ENCODE measurements around the gene DNAJA2. TPM values are rescaled to one million over a fixed set of nuclear protein-coding genes. Genes with fewer than 3 reads are reported as not detected.

DNAJA2 gene
- total and polyA plus RNA-seq, 2 of the 4 experiments (the other 2 are of a cell fraction), result 18.6 to 53.9 TPM

DNA sequence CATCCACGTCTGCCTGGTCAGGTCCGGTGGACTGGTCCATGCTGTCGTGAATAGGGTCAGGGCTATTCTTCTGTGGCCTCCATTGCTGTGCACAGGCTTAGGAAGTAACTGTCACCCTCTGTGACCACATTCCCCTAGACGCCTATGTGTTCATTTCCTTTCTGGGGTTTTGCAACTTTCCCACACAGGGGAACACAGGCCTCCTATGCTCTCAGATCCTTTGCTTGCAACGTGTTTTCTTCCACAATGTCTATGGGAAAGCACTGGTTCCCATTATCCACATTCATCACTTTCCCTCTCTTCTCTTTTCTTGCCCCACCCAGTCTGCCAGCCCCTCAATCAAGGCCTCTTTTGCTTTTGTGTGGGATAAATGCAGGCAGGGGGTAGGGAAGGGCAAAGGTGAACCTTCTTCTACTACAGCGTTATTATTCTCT is 43.2 kb upstream of the DNAJA2 start:
- POLR2A ChIA-PET (ENCODE audit: unreplicated experiment), result no interaction called here

More for the DNA sequence above, 43.2 kb upstream of the DNAJA2 start:
- Histone ChIP-seq H2AFZ (replicated peaks; ENCODE audit: low read length, poor library complexity) (no peak overlapping the region), H4K5ac (ENCODE audit: low read depth, low read length) (no peak overlapping the region), H3K9ac (ENCODE audit: low read depth, low read length) (no peak overlapping the region), H3K9me1 (ENCODE audit: insufficient read depth, low read length) (no peaks in the 10 kb centered on the region), H3K36me3 (ENCODE audit: control insufficient read depth, insufficient read depth, low read length) (no peaks in the 10 kb centered on the region), H4K91ac (ENCODE audit: insufficient read depth, low read depth, low read length) (no peak overlapping the region), H3K14ac (replicated peaks; ENCODE audit: low read depth, low read length) (no peak overlapping the region), H3K4ac (ENCODE audit: low read depth, low read length) (no peak overlapping the region), H2BK20ac (ENCODE audit: low read depth, low read length) (no peak overlapping the region), H3K4me3 (ENCODE audit: insufficient read depth, low read depth, low read length) (no peak overlapping the region), H3K18ac (ENCODE audit: low read depth, low read length) (no peak overlapping the region), H4K20me1 (ENCODE audit: insufficient read depth, low read length) (no peaks in the 10 kb centered on the region), H2BK5ac (ENCODE audit: low read depth, low read length, poor library complexity, severe bottlenecking) (no peak overlapping the region), H2BK15ac (ENCODE audit: low read depth, low read length) (no peak overlapping the region), H2AK5ac (ENCODE audit: low read depth, low read length) (no peak overlapping the region), H2BK120ac (ENCODE audit: low read depth, low read length) (no peak overlapping the region), H3K4me1 (ENCODE audit: control insufficient read depth, insufficient read depth, low read length) (no peaks in the 10 kb centered on the region), H2AK9ac (replicated peaks; ENCODE audit: low read depth, low read length, poor library complexity) (no peak overlapping the region), H3K27me3 (ENCODE audit: control insufficient read depth, insufficient read depth, low read length) (peaks cover 4% of the 10 kb centered on the region), H3K4me2 (ENCODE audit: low read depth, low read length) (no peak overlapping the region), H3K9me3 (ENCODE audit: control insufficient read depth, insufficient read depth, low read length) (no peaks in the 10 kb centered on the region), H3K56ac (ENCODE audit: extremely low read depth, insufficient read depth, low read length) (no peak overlapping the region), H4K8ac (ENCODE audit: low read depth in 2 of 2, low read length in 2 of 2) (no peak overlapping the region), H3K79me1 (ENCODE audit: low read depth in 1 of 2, low read length in 2 of 2) (no peaks in the 10 kb centered on the region), H3K27ac (ENCODE audit: insufficient read depth, low read length) (no peak overlapping the region), H3K23ac (ENCODE audit: low read depth, low read length) (no peak overlapping the region)
- CTCF ChIA-PET, result no interaction called here
- DNase-seq (no peak), ATAC-seq (ENCODE audit: low read depth) (no peak)
- dilution Hi-C loops (cut with HindIII; ENCODE audit: low sequenced_read_pairs, unreplicated experiment), result no loop called here
- BruUV-seq (replicated peaks), result no TSS peak
- WGBS, 2 experiments (ENCODE audit: extremely low coverage in 2 of 2, insufficient read length in 1 of 2), result 26% methylated on average over 3 of the region's 6 CpGs; no CpG with 5 or more reads in 1 of the 2 experiments
- in situ Hi-C loops (cut with MboI; ENCODE audit: low sequenced_read_pairs), result no loop called here
- no peak for TF ChIP-seq RFX5 (IDR thresholded peaks at IDR 0.05; ENCODE audit: low read depth, low read length)
- TF ChIP-seq POLR2A (IDR thresholded peaks at IDR 0.05; ENCODE audit: low read depth, low read length), result no peak
- no peak for TF ChIP-seq CEBPB (IDR thresholded peaks at IDR 0.05; ENCODE audit: low read depth, low read length)
- TF ChIP-seq RAD21 (IDR thresholded peaks at IDR 0.05; ENCODE audit: low read length), result no peak
- TF ChIP-seq, protein P1, sequence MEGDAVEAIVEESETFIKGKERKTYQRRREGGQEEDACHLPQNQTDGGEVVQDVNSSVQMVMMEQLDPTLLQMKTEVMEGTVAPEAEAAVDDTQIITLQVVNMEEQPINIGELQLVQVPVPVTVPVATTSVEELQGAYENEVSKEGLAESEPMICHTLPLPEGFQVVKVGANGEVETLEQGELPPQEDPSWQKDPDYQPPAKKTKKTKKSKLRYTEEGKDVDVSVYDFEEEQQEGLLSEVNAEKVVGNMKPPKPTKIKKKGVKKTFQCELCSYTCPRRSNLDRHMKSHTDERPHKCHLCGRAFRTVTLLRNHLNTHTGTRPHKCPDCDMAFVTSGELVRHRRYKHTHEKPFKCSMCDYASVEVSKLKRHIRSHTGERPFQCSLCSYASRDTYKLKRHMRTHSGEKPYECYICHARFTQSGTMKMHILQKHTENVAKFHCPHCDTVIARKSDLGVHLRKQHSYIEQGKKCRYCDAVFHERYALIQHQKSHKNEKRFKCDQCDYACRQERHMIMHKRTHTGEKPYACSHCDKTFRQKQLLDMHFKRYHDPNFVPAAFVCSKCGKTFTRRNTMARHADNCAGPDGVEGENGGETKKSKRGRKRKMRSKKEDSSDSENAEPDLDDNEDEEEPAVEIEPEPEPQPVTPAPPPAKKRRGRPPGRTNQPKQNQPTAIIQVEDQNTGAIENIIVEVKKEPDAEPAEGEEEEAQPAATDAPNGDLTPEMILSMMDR (conservative IDR thresholded peaks at IDR 0.05; ENCODE audit: low read depth, low read length), result no peak
- no peak for TF ChIP-seq CHD1 (IDR thresholded peaks at IDR 0.05; ENCODE audit: low read depth, low read length)
- TF ChIP-seq NFE2L2 (IDR thresholded peaks at IDR 0.05; ENCODE audit: low read depth, low read length), result no peak
- TF ChIP-seq MAFK (IDR thresholded peaks at IDR 0.05; ENCODE audit: low read depth, low read length), result no peak
- no peak for TF ChIP-seq RCOR1 (IDR thresholded peaks at IDR 0.05; ENCODE audit: insufficient replicate concordance, low read length)
- TF ChIP-seq ELK1 (IDR thresholded peaks at IDR 0.05; ENCODE audit: borderline replicate concordance, low read depth, low read length), result no peak
- TF ChIP-seq MXI1 (IDR thresholded peaks at IDR 0.05; ENCODE audit: borderline replicate concordance, low read depth, low read length), result no peak
- no peak for TF ChIP-seq MAZ (IDR thresholded peaks at IDR 0.05; ENCODE audit: borderline replicate concordance, low read depth, low read length)
- no peak for TF ChIP-seq FOS (IDR thresholded peaks at IDR 0.05; ENCODE audit: low read depth, low read length)
- TF ChIP-seq BHLHE40 (IDR thresholded peaks at IDR 0.05; ENCODE audit: low read depth, low read length), result no peak
- intact Hi-C loops (cut with micrococcal nuclease), result no loop called here
